ENCODE measurements around the gene MRPL34.

Gene MRPL34

DNA sequence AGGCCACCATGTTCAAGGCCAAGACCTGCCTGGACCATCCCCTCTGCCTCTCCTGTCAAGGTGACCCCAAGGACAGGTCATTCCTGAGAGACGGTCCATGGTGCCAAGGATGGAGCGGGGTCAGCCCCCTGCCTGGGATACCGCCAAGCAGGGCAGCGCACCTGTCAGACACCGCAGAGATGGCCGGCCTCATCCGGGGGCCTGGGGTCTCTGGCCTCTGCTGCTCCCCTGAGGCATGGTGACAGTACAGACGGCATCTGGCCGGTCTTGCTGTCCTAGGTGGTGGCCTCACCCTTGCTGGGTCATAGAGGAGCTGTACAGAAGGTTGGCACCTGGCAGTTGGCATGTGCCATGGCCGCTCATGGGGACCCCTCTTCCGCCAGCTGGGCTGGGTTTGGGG is 14.8 kb downstream of the MRPL34 start:
- TF ChIP-seq, protein P1, sequence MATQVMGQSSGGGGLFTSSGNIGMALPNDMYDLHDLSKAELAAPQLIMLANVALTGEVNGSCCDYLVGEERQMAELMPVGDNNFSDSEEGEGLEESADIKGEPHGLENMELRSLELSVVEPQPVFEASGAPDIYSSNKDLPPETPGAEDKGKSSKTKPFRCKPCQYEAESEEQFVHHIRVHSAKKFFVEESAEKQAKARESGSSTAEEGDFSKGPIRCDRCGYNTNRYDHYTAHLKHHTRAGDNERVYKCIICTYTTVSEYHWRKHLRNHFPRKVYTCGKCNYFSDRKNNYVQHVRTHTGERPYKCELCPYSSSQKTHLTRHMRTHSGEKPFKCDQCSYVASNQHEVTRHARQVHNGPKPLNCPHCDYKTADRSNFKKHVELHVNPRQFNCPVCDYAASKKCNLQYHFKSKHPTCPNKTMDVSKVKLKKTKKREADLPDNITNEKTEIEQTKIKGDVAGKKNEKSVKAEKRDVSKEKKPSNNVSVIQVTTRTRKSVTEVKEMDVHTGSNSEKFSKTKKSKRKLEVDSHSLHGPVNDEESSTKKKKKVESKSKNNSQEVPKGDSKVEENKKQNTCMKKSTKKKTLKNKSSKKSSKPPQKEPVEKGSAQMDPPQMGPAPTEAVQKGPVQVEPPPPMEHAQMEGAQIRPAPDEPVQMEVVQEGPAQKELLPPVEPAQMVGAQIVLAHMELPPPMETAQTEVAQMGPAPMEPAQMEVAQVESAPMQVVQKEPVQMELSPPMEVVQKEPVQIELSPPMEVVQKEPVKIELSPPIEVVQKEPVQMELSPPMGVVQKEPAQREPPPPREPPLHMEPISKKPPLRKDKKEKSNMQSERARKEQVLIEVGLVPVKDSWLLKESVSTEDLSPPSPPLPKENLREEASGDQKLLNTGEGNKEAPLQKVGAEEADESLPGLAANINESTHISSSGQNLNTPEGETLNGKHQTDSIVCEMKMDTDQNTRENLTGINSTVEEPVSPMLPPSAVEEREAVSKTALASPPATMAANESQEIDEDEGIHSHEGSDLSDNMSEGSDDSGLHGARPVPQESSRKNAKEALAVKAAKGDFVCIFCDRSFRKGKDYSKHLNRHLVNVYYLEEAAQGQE (IDR thresholded peaks at IDR 0.05; ENCODE audit: insufficient read depth in 1 of 2, low read depth in 2 of 2, low read length in 2 of 2): no peak
- no peak for TF ChIP-seq FOXP2 (optimal IDR thresholded peaks at IDR 0.05; ENCODE audit: borderline replicate concordance, extremely low read depth, extremely low read length, insufficient read depth)
- TF ChIP-seq TAF1 (IDR thresholded peaks at IDR 0.05; ENCODE audit: borderline replicate concordance, insufficient read depth, low read length): no peak
- no peak for TF ChIP-seq SIN3A (IDR thresholded peaks at IDR 0.05; ENCODE audit: borderline replicate concordance, insufficient read depth, low read length)
- no peak for TF ChIP-seq POLR2AphosphoS5 (IDR thresholded peaks at IDR 0.05; ENCODE audit: low read depth, low read length)

DNA sequence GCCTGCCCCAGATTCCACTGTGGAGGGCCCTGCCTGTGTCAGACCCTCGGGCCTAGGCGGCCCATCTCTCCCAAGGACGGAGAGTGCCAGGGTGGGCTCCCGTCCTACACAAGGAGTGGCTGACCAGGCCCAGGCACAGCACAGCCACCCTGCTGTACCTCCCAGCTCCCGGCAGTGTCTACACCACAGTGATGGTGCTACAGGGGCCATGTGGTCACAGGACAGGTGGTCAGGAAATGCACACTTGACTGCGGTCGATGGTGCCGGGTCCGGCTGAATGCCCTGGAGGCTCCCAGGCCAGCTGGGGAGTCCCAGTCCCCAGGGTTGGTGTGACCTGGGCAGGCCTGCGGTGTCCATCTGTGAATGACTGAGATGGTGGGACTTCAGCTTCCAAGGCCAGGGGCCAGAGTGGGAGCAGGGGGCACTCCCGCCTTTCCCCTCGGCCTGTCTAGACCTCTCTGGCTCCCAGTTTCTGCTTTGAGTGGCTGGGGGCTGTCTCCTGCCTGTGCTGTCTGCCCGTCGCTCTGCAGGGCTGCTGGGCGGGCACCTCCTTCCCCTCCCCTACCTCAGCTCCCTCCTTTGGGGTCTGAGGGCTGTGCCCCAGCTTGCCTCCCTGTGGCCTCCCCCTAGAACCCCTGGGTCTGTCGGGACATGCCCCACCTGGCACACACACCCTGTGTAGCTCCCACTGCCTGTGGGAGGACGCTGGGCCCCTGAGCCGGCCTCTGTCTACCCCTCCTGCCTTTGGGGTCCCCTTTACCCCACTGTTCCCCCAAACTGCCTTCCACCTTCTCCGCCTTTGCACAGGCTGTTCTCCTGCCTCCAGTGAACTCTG is 16.2 kb downstream of the MRPL34 start:
- TF ChIP-seq SIN3A (IDR thresholded peaks at IDR 0.05; ENCODE audit: borderline replicate concordance, insufficient read depth, low read length) (no peak), FOXP2 (optimal IDR thresholded peaks at IDR 0.05; ENCODE audit: borderline replicate concordance, extremely low read depth, extremely low read length, insufficient read depth) (no peak), POLR2AphosphoS5 (IDR thresholded peaks at IDR 0.05; ENCODE audit: low read depth, low read length) (no peak), TAF1 (IDR thresholded peaks at IDR 0.05; ENCODE audit: borderline replicate concordance, insufficient read depth, low read length) (no peak)
- TF ChIP-seq, protein P1 (IDR thresholded peaks at IDR 0.05; ENCODE audit: insufficient read depth in 1 of 2, low read depth in 2 of 2, low read length in 2 of 2): no peak

DNA sequence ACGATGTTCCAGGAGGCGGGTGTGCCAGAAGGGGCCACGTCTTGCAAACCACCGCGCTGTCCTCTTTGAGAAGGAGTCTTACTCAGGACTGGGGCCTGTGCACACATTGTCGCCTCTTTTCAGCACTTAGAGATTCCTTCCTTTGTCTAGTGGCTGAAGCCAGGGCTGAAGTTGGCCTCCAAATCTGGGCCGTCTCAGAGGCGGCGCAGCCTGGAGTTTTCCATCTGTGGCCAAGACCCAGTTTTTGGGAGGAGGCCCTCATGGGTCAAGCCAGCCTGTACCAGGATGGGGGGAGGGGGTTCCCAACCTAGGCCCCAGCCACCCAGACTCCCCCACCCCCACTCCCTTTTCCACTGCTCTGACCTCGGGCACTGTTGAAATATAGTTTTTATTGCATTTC is 17.2 kb downstream of the MRPL34 start:
- TF ChIP-seq SIN3A (IDR thresholded peaks at IDR 0.05; ENCODE audit: borderline replicate concordance, insufficient read depth, low read length): no peak
- TF ChIP-seq TAF1 (IDR thresholded peaks at IDR 0.05; ENCODE audit: borderline replicate concordance, insufficient read depth, low read length): no peak
- TF ChIP-seq, protein P1 (IDR thresholded peaks at IDR 0.05; ENCODE audit: insufficient read depth in 1 of 2, low read depth in 2 of 2, low read length in 2 of 2): no peak
- TF ChIP-seq POLR2AphosphoS5 (IDR thresholded peaks at IDR 0.05; ENCODE audit: low read depth, low read length): no peak
- no peak for TF ChIP-seq FOXP2 (optimal IDR thresholded peaks at IDR 0.05; ENCODE audit: borderline replicate concordance, extremely low read depth, extremely low read length, insufficient read depth)

DNA sequence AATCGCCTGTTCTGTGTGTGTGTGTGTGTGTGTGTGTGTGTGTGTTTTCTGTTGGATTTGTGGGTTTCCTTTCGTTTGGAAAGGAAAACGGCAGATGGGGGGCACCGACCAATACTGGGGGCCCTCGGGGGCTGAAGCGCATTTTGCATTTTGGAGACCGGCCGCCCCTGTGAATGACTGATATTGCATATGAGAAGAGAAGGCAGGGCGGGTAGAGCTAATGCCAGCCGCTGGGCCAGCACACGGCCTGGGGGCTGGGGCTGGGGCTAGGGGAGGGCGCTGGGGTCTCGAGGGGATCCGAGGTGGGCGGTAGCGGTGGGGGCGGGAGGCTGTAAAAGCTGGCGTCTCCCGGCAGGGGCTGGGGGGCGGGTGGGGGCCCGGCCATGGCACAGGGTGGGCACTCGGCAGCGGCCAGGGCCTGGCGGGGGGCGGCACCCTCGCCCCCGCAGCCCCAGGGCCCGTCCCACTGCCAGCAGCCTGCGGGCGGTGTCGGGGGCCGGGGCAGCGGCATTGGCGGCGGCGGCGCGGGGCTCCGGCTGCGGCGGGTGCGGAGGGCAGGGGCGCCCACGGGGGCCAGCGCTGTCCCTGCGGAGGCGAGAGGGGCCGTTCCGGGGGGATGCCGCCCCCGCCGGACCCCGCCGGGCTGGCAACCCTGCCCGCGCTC is 17.8 kb downstream of the MRPL34 start:
- TF ChIP-seq SIN3A (IDR thresholded peaks at IDR 0.05; ENCODE audit: borderline replicate concordance, insufficient read depth, low read length) (no peak), TAF1 (IDR thresholded peaks at IDR 0.05; ENCODE audit: borderline replicate concordance, insufficient read depth, low read length) (no peak), POLR2AphosphoS5 (IDR thresholded peaks at IDR 0.05; ENCODE audit: low read depth, low read length) (no peak), FOXP2 (optimal IDR thresholded peaks at IDR 0.05; ENCODE audit: borderline replicate concordance, extremely low read depth, extremely low read length, insufficient read depth) (no peak)
- TF ChIP-seq, protein P1 (IDR thresholded peaks at IDR 0.05; ENCODE audit: insufficient read depth in 1 of 2, low read depth in 2 of 2, low read length in 2 of 2): no peak

All from PFSK-1 (cell line).